OCI-LY7 (cell line): ENCODE results near the gene LY6G6D.

ENCODE experiments used
- CTCF ChIP-seq: fragments of 200-600 bp; sonication (generic); conservative IDR thresholded peaks from 2 replicates; pipeline ENCODE4 v1.5.1; 2014; ENCODE audit warnings: mild to moderate bottlenecking, antibody characterized with exemption, low read length, moderate library complexity, mixed read lengths
- EZH2phosphoT487 ChIP-seq: fragments of 200-600 bp; sonication (generic); IDR thresholded peaks from 2 replicates; pipeline ENCODE4 v1.6.1; 2018; ENCODE audit warnings: low read depth, borderline replicate concordance, mild to moderate bottlenecking, mixed run types, antibody characterized with exemption, low read length, moderate library complexity, mixed read lengths

- no peak for TF ChIP-seq CTCF
- TF ChIP-seq EZH2phosphoT487: no peak
Measured at GRCh38 chr6:31741815-31742214, 26.7 kb downstream of the LY6G6D start.
